ENCODE measurements around the gene PIK3R5. TPM values are rescaled to one million over a fixed set of nuclear protein-coding genes. Genes with fewer than 3 reads are reported as not detected.

Gene PIK3R5
- polyA plus RNA-seq, 1 experiment: 0.02 TPM

DNA sequence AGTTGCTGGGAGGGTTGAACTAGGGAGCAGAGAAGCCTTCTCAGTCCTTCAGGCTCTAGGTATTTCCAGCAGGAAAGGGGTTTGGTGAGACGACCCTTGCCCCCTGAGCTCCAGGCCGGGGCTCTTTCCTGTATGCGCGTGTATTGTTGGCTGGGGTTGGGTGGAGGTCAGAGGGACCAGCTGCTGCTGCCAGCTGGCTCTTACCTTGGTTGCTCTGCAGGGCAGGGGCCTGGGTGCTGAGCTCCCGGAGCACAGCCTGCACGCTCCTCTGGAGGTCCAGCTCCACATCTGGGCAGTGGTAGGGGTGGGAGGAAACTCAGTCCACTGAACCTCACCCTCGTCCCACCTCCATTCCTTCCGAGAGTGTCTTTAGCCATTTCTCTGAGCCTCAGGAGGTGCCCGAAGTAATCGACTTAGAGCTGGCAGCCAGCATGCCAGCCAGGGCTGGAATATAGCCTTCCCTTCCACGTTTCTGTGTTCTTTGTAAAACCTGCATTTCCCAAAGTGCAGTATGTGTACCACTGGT, 126.0 kb downstream of the PIK3R5 start:
- no peak for TF ChIP-seq CTCF (IDR thresholded peaks at IDR 0.05; ENCODE audit: insufficient read depth, low read depth, low read length)
- H3K4me3 ChIP-seq (ENCODE audit: low read depth, low read length): no peak overlapping the region
- CTCF ChIA-PET: no interaction called here
- no peak for DNase-seq (ENCODE audit: low read depth)
- peaks cover 1% of the 10 kb centered on the region; the same call in 1 of the 2 replicates for H3K27me3 ChIP-seq (ENCODE audit: control insufficient read depth, insufficient read depth, low read length)
- POLR2A ChIA-PET: no interaction called here
- H3K36me3 ChIP-seq (ENCODE audit: control insufficient read depth, insufficient read depth, low read length): no peaks in the 10 kb centered on the region

- ChIA-PET CTCF (no interaction called here), POLR2A (no interaction called here)
- Histone ChIP-seq H3K4me3 (ENCODE audit: low read depth, low read length) (no peak overlapping the region), H3K36me3 (ENCODE audit: control insufficient read depth, insufficient read depth, low read length) (no peaks in the 10 kb centered on the region), H3K27me3 (ENCODE audit: control insufficient read depth, insufficient read depth, low read length) (peaks cover 1% of the 10 kb centered on the region; the same call in 1 of the 2 replicates)
- DNase-seq (ENCODE audit: low read depth): no peak
- no peak for TF ChIP-seq CTCF (IDR thresholded peaks at IDR 0.05; ENCODE audit: insufficient read depth, low read depth, low read length)
Observed at GRCh38 chr17:8838551-8839095, 126.9 kb downstream of the PIK3R5 start.

DNA sequence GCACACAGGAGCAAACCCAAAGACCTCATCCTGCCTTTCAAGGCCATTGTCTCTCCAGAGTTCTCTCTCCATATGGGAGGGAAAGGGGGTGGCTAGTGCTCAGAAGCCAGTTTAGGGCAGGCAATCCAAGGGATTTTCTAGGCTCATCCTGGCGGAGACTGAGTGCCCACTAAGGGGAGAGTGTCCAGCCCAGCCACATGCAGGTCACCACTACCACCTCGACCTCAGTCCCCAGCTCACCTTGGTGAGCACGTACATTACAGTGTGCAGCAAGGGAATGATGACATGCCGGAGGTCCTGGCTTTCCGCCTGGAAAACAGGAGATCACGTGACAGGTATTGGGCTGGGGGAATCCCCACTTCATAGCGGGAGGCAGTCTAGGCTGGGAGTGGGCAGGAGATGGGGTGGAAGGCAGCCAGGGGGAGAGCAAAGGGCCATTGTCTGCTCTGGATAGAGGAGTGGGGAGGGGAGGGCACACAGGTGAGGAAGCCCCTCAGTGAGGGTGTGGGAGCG, 127.9 kb downstream of the PIK3R5 start:
- no peak for DNase-seq (ENCODE audit: low read depth)
- Histone ChIP-seq H3K4me3 (ENCODE audit: low read depth, low read length) (no peak overlapping the region), H3K27me3 (ENCODE audit: control insufficient read depth, insufficient read depth, low read length) (peaks cover 1% of the 10 kb centered on the region; the same call in 1 of the 2 replicates), H3K36me3 (ENCODE audit: control insufficient read depth, insufficient read depth, low read length) (no peaks in the 10 kb centered on the region)
- ChIA-PET POLR2A (no interaction called here), CTCF (no interaction called here)
- TF ChIP-seq CTCF (IDR thresholded peaks at IDR 0.05; ENCODE audit: insufficient read depth, low read depth, low read length): no peak

- Histone ChIP-seq H3K36me3 (ENCODE audit: control insufficient read depth, insufficient read depth, low read length) (no peaks in the 10 kb centered on the region), H3K4me3 (ENCODE audit: low read depth, low read length) (no peak overlapping the region), H3K27me3 (ENCODE audit: control insufficient read depth, insufficient read depth, low read length) (no peaks in the 10 kb centered on the region; the same call in 1 of the 2 replicates)
- CTCF ChIA-PET: no interaction called here
- no peak for DNase-seq (ENCODE audit: low read depth)
- POLR2A ChIA-PET: no interaction called here
- TF ChIP-seq CTCF (IDR thresholded peaks at IDR 0.05; ENCODE audit: insufficient read depth, low read depth, low read length): no peak
Observed at GRCh38 chr17:8836821-8837562, 128.5 kb downstream of the PIK3R5 start.

- no peak for TF ChIP-seq CTCF (IDR thresholded peaks at IDR 0.05; ENCODE audit: insufficient read depth, low read depth, low read length)
- ChIA-PET CTCF (no interaction called here), POLR2A (no interaction called here)
- H3K36me3 ChIP-seq (ENCODE audit: control insufficient read depth, insufficient read depth, low read length): no peaks in the 10 kb centered on the region
- no peak for DNase-seq (ENCODE audit: low read depth)
- no peak overlapping the region for H3K4me3 ChIP-seq (ENCODE audit: low read depth, low read length)
- H3K27me3 ChIP-seq (ENCODE audit: control insufficient read depth, insufficient read depth, low read length): no peaks in the 10 kb centered on the region
Observed at GRCh38 chr17:8835631-8836364, 129.7 kb downstream of the PIK3R5 start.
